H1 (cell line): ENCODE measurements around the gene ARHGEF26. TPM values are rescaled to one million over a fixed set of nuclear protein-coding genes. Genes with fewer than 3 reads are reported as not detected.

Experiments
- CTCF ChIA-PET: fragments of 300-600 bp; sonication (Branson Sonifier 250); formaldehyde crosslinking; loops from one replicate; lab custom pipeline; 2021; ENCODE audit not compliant: partially characterized antibody; lab: Charles Lee
- POLR2A ChIA-PET: fragments of 300-600 bp; sonication (Branson Sonifier 250); formaldehyde crosslinking; loops from one replicate; lab custom pipeline; 2021; ENCODE audit warnings: inconsistent platforms; ENCODE audit not compliant: partially characterized antibody; lab: Charles Lee
- DNase-seq, 2 experiments: peaks; one replicate each; pipeline versions ENCODE4 v3.0.0 to v3.0.0-alpha.2; 2010 to 2022; ENCODE audit warnings: low spot score in 2 of 2, low read depth in 1 of 2, mixed read lengths in 1 of 2
- FAIRE-seq: peaks from 2 replicates; lab custom pipeline; 2011; peaks lifted over from hg19 to GRCh38; lab: Jason Lieb, UNC
- H2AFZ ChIP-seq: 2 replicates; pipeline ENCODE4 v1.8.1; 2012; ENCODE audit warnings: low read length, inconsistent platforms
- H2AK5ac ChIP-seq: 2 replicates; pipeline ENCODE4 v1.6.1; 2013; ENCODE audit warnings: low read depth, low read length
- H2BK120ac ChIP-seq: replicated peaks from 2 replicates; pipeline ENCODE3; 2013; ENCODE audit warnings: low read depth, low read length, inconsistent platforms
- H2BK12ac ChIP-seq: 2 replicates; pipeline ENCODE4 v1.6.1; 2013; ENCODE audit warnings: low read depth, low read length
- H2BK15ac ChIP-seq: 2 replicates; pipeline ENCODE4 v1.6.1; 2013; ENCODE audit warnings: low read length
- H2BK20ac ChIP-seq: 2 replicates; pipeline ENCODE4 v1.6.1; 2013; ENCODE audit warnings: low read length
- H2BK5ac ChIP-seq: 2 replicates; pipeline ENCODE4 v1.6.1; 2013; ENCODE audit warnings: low read depth, low read length
- H3K14ac ChIP-seq: 2 replicates; pipeline ENCODE4 v1.6.1; 2013; ENCODE audit warnings: inconsistent platforms; ENCODE audit not compliant: insufficient read length
- H3K18ac ChIP-seq: 2 replicates; pipeline ENCODE4 v1.6.1; 2013; ENCODE audit warnings: low read length; ENCODE audit errors: extremely low read depth
- H3K23ac ChIP-seq: 2 replicates; pipeline ENCODE4 v1.6.1; 2013; ENCODE audit warnings: inconsistent platforms; ENCODE audit not compliant: insufficient read length
- H3K23me2 ChIP-seq: 2 replicates; pipeline ENCODE4 v1.6.1; 2013; ENCODE audit warnings: low read depth, low read length
- H3K27ac ChIP-seq: 2 replicates; pipeline ENCODE4 v1.6.1; 2011; ENCODE audit warnings: low read depth, low read length, inconsistent platforms
- H3K27me3 ChIP-seq, 4 experiments: replicated peaks in 1 of 4; 1 replicate in 1 of 4; 2 replicates in 3 of 4; pipeline versions ENCODE4 v1.6.1 to v1.8.1; 2011 to 2013; ENCODE audit warnings: low read length in 3 of 4, mild to moderate bottlenecking in 3 of 4, inconsistent platforms in 2 of 4, mixed read lengths in 2 of 4, moderate library complexity in 1 of 4; ENCODE audit not compliant: control insufficient read depth in 3 of 4, insufficient read depth in 3 of 4; ENCODE audit errors: extremely low read depth in 1 of 4
- H3K36me3 ChIP-seq, 4 experiments: 2 replicates each; pipeline versions ENCODE4 v1.6.1 to v1.8.1; 2011 to 2013; ENCODE audit warnings: mild to moderate bottlenecking in 4 of 4, low read length in 3 of 4, moderate library complexity in 2 of 4, control low read depth in 1 of 4, inconsistent platforms in 1 of 4; ENCODE audit not compliant: insufficient read depth in 4 of 4, control insufficient read depth in 2 of 4
- H3K4ac ChIP-seq: replicated peaks from 2 replicates; pipeline ENCODE3; 2013; ENCODE audit warnings: low read length, low read depth, mixed read lengths, inconsistent platforms; ENCODE audit not compliant: insufficient read length
- H3K4me1 ChIP-seq, 4 experiments: replicated peaks in 1 of 4; 1 replicate in 1 of 4; 2 replicates in 3 of 4; pipeline versions ENCODE4 v1.6.1 to v1.8.1; 2011 to 2013; ENCODE audit warnings: low read length in 3 of 4, inconsistent platforms in 2 of 4, mixed read lengths in 1 of 4; ENCODE audit not compliant: insufficient read depth in 4 of 4, control insufficient read depth in 3 of 4
- H3K4me2 ChIP-seq, 2 experiments: 2 replicates each; pipeline versions ENCODE4 v1.6.1 to v1.8.1; 2011 to 2013; ENCODE audit warnings: low read depth in 2 of 2, low read length in 2 of 2, control low read depth in 1 of 2, inconsistent platforms in 1 of 2, mild to moderate bottlenecking in 1 of 2; ENCODE audit not compliant: insufficient read depth in 1 of 2
- H3K4me3 ChIP-seq, 4 experiments: fragments of 200-600, 300-600 bp in 1 of 4; sonication (generic), shearing (Covaris generic), sonication (Bioruptor Twin) in 1 of 4; 2 replicates each; pipeline versions ENCODE4 v1.5.1 to v1.8.1; 2011 to 2016; ENCODE audit warnings: low read length in 4 of 4, low read depth in 3 of 4, control low read depth in 2 of 4, inconsistent platforms in 2 of 4, mild to moderate bottlenecking in 2 of 4, mixed read lengths in 1 of 4, moderate library complexity in 1 of 4; ENCODE audit not compliant: insufficient read depth in 2 of 4; ENCODE audit errors: extremely low read depth in 1 of 4
- H3K56ac ChIP-seq: replicated peaks from 2 replicates; pipeline ENCODE3; 2013; ENCODE audit warnings: low read depth, mild to moderate bottlenecking, mixed read lengths, low read length, inconsistent platforms; ENCODE audit not compliant: insufficient read length
- H3K79me1 ChIP-seq: 2 replicates; pipeline ENCODE4 v1.6.1; 2013; ENCODE audit warnings: low read depth, low read length, control low read depth
- H3K79me2 ChIP-seq, 2 experiments: 2 replicates each; pipeline versions ENCODE4 v1.6.1 to v1.8.1; 2012 to 2013; ENCODE audit warnings: low read length in 2 of 2, mild to moderate bottlenecking in 2 of 2, inconsistent platforms in 1 of 2; ENCODE audit not compliant: insufficient read depth in 2 of 2, control insufficient read depth in 1 of 2
- H3K9ac ChIP-seq, 4 experiments: replicated peaks in 1 of 4; 1 replicate in 1 of 4; 2 replicates in 3 of 4; pipeline versions ENCODE4 v1.6.1 to v1.8.1; 2011 to 2013; ENCODE audit warnings: low read depth in 3 of 4, low read length in 3 of 4, control low read depth in 2 of 4, mild to moderate bottlenecking in 2 of 4, moderate library complexity in 2 of 4, inconsistent platforms in 1 of 4; ENCODE audit errors: extremely low read depth in 1 of 4
- H3K9me3 ChIP-seq, 2 experiments: 2 replicates each; pipeline versions ENCODE4 v1.6.1 to v1.8.1; 2012 to 2013; ENCODE audit warnings: mild to moderate bottlenecking in 2 of 2, moderate library complexity in 2 of 2, control low read depth in 1 of 2, inconsistent platforms in 1 of 2, low read depth in 1 of 2, low read length in 1 of 2, mixed read lengths in 1 of 2; ENCODE audit not compliant: insufficient read depth in 2 of 2
- H4K20me1 ChIP-seq, 2 experiments: replicated peaks in 1 of 2; 2 replicates each; pipeline versions ENCODE3 to v1.8.1; 2011 to 2013; ENCODE audit warnings: inconsistent platforms in 2 of 2, low read length in 2 of 2, mild to moderate bottlenecking in 1 of 2; ENCODE audit not compliant: insufficient read depth in 2 of 2, control insufficient read depth in 1 of 2
- H4K5ac ChIP-seq: 2 replicates; pipeline ENCODE4 v1.6.1; 2013; ENCODE audit warnings: low read length, low read depth, mixed read lengths, inconsistent platforms; ENCODE audit not compliant: insufficient read length
- H4K8ac ChIP-seq: 2 replicates; pipeline ENCODE4 v1.8.0; 2013; ENCODE audit warnings: mild to moderate bottlenecking, moderate library complexity, low read length, inconsistent platforms; ENCODE audit not compliant: insufficient read depth; ENCODE audit errors: extremely low read depth
- H4K91ac ChIP-seq: replicated peaks from 2 replicates; pipeline ENCODE3; 2013; ENCODE audit warnings: low read length, mixed read lengths, inconsistent platforms; ENCODE audit not compliant: insufficient read length
- ASH2L ChIP-seq: fragments of 200-600, 300-600 bp; sonication (generic); IDR thresholded peaks from one replicate; pipeline ENCODE4 v1.7.1; 2017; ENCODE audit warnings: low read length
- BRCA1 ChIP-seq: IDR thresholded peaks from 2 replicates; pipeline ENCODE4 v1.6.1; 2012; ENCODE audit warnings: low read depth, low read length, improper control_type of control experiment
- CREB1 ChIP-seq: IDR thresholded peaks from 2 replicates; pipeline ENCODE4 v1.6.1; 2012; ENCODE audit warnings: inconsistent platforms
- CTBP2 ChIP-seq: IDR thresholded peaks from 2 replicates; pipeline ENCODE4 v1.7.0; 2011; ENCODE audit warnings: borderline replicate concordance, mild to moderate bottlenecking, moderate library complexity, mixed read lengths, low read length; ENCODE audit not compliant: insufficient read depth, insufficient read length
- EP300 ChIP-seq, 2 experiments: IDR thresholded peaks; 1 replicate in 1 of 2; 2 replicates in 1 of 2; pipeline ENCODE4 v1.6.1; 2011 to 2012; ENCODE audit warnings: low read depth in 2 of 2, low read length in 2 of 2, mild to moderate bottlenecking in 2 of 2, borderline replicate concordance in 1 of 2, inconsistent platforms in 1 of 2, moderate library complexity in 1 of 2
- HDAC6 ChIP-seq: IDR thresholded peaks from one replicate; pipeline ENCODE4 v1.7.1; 2012; ENCODE audit warnings: low read depth, mild to moderate bottlenecking, inconsistent platforms, low read length, moderate library complexity
- JUN ChIP-seq: IDR thresholded peaks from 2 replicates; pipeline ENCODE4 v1.6.1; 2011; ENCODE audit warnings: low read depth, mild to moderate bottlenecking, improper control_type of control experiment, low read length
- KDM1A ChIP-seq: fragments of 200-600, 300-600 bp; sonication (generic); IDR thresholded peaks from 2 replicates; pipeline ENCODE4 v1.7.1; 2016; ENCODE audit warnings: mild to moderate bottlenecking, low read length, borderline replicate concordance
- MAX ChIP-seq: IDR thresholded peaks from 2 replicates; pipeline ENCODE4 v1.6.1; 2012; ENCODE audit warnings: inconsistent platforms
- NANOG ChIP-seq: IDR thresholded peaks from 2 replicates; pipeline ENCODE4 v1.6.1; 2011; ENCODE audit warnings: low read length, low read depth, mild to moderate bottlenecking, inconsistent platforms; ENCODE audit not compliant: insufficient read depth, poor library complexity, severe bottlenecking
- NRF1 ChIP-seq: IDR thresholded peaks from 2 replicates; pipeline ENCODE4 v1.6.1; 2011; ENCODE audit warnings: mild to moderate bottlenecking, low read depth, low read length, improper control_type of control experiment
- RBBP5 ChIP-seq: IDR thresholded peaks from 2 replicates; pipeline ENCODE4 v1.7.1; 2012; ENCODE audit warnings: low read depth, mild to moderate bottlenecking, inconsistent platforms, low read length, moderate library complexity, borderline replicate concordance
- SIRT6 ChIP-seq: IDR thresholded peaks from one replicate; pipeline ENCODE4 v1.7.1; 2012; ENCODE audit warnings: low read length, inconsistent platforms
- SP1 ChIP-seq: IDR thresholded peaks from 2 replicates; pipeline ENCODE4 v1.6.1; 2011; ENCODE audit warnings: low read depth, low read length
- WGBS, 2 experiments: shearing (Covaris generic) in 1 of 2; methylation state at CpG; one replicate each; pipeline versions ENCODE4 v1.1.6 to v1.1.7; 2013 to 2015; ENCODE audit warnings: low lambda C conversion rate in 2 of 2, mixed read lengths in 2 of 2, inconsistent platforms in 1 of 2, low coverage in 1 of 2, missing lambda C conversion rate in 1 of 2; ENCODE audit not compliant: insufficient replicate concordance in 2 of 2, insufficient coverage in 1 of 2, insufficient read length in 1 of 2; ENCODE audit errors: extremely low coverage in 1 of 2, missing lambda C conversion rate in 1 of 2; 5-methylcytosine and 5-hydroxymethylcytosine counted together
- polyA plus RNA-seq, 7 experiments: library from polyadenylated mRNA; depleted of rRNA in 3 of 7; stranded (reverse) in 5 of 7; unstranded in 2 of 7; fragments of >200 nt in 5 of 7; fragments of 200-250 nt in 2 of 7; gene quantifications; 1 replicate in 5 of 7; 2 replicates in 1 of 7; 4 replicates in 1 of 7; pipeline versions ENCODE4 v1.2.1 to v1.2.3, GENCODE V29; 2011 to 2013; ENCODE audit warnings: missing spikeins in 2 of 7, mixed read lengths in 2 of 7
- total RNA-seq: library from RNA; stranded (reverse); fragmentation: NEBNext Ultra II Directional; extraction: Animal tissue kit (Norgen Biotek cat#: 25700); gene quantifications from 2 replicates; pipeline ENCODE4 v1.2.1, GENCODE V29; 2021

Gene ARHGEF26
- total and polyA plus RNA-seq, 2 of the 8 experiments (the other 6 are each of a cell fraction or from before 2014, with no cell fraction given) = 3.1 to 15.6 TPM

DNA sequence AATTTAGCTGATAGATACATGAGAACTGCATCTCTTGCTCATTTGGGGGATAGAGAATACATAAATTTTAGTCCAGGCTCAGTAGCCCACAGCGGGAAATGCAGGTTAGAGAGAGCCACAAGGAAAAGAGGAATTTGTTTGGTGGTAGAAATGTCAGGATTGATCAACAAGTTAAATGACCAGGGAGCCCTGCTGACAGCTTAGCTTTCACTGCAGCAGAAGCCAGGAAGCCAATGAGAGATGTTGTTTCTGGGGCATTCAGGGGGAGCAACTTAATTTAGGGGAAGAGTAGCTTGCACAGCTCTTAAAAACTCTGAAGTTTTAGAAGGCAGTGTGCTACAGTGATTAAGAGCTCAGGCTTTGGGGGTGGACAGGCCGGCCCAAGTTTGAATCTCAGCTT is 22.7 kb downstream of the ARHGEF26 start:
- FAIRE-seq (no peak), DNase-seq (no peak)
- no peak overlapping the region for H3K14ac ChIP-seq
- H4K20me1 ChIP-seq = peaks cover under 1 to 3% of the 10 kb centered on the region in 2 experiments
- no peak overlapping the region for H3K4ac ChIP-seq
- no peak overlapping the region for H3K4me3 ChIP-seq
- H4K91ac ChIP-seq = no peak overlapping the region
- H3K79me2 ChIP-seq = no peaks in the 10 kb centered on the region; a peak in 1 of 4 replicates
- no peak overlapping the region for H2BK15ac ChIP-seq
- peaks cover 2% of the 10 kb centered on the region; the same call in 1 of the 2 replicates for H3K79me1 ChIP-seq
- H2AFZ ChIP-seq = no peak overlapping the region
- H3K4me1 ChIP-seq = peaks cover 0 to 12% (median 6%) of the 10 kb centered on the region in 4 experiments; a peak in 4 of 7 replicates
- no peak overlapping the region for H3K18ac ChIP-seq
- 65% methylated on average over 2 of the region's 2 CpGs; no CpG with 5 or more reads in 1 of the 2 experiments for WGBS, 2 experiments
- no peak overlapping the region for H2AK5ac ChIP-seq
- H3K9me3 ChIP-seq = no peaks in the 10 kb centered on the region
- no peak overlapping the region for H2BK12ac ChIP-seq
- H3K4me2 ChIP-seq = no peak overlapping the region
- H2BK20ac ChIP-seq = no peak overlapping the region
- H3K56ac ChIP-seq = no peak overlapping the region
- peaks cover 0 to 1% (median 0%) of the 10 kb centered on the region in 4 experiments; a peak in 1 of 7 replicates for H3K27me3 ChIP-seq
- H3K23me2 ChIP-seq = no peaks in the 10 kb centered on the region
- no peak overlapping the region for H4K8ac ChIP-seq
- CTCF ChIA-PET = interaction anchor here (1.1 to 2.2 kb wide), 6 partner anchors 19 to 112 kb away, joined by 3 to 5 read pairs (median 3); no protein-coding TSS in a partner anchor
- no peak overlapping the region for H2BK120ac ChIP-seq
- H3K9ac ChIP-seq = no peak overlapping the region
- POLR2A ChIA-PET = no interaction called here
- H3K23ac ChIP-seq = no peak overlapping the region
- no peak overlapping the region for H4K5ac ChIP-seq
- H2BK5ac ChIP-seq = no peak overlapping the region
- no peak overlapping the region for H3K27ac ChIP-seq
- H3K36me3 ChIP-seq = no peaks in the 10 kb centered on the region
- TF ChIP-seq NRF1 = no peak
- TF ChIP-seq MAX = no peak
- TF ChIP-seq HDAC6 = no peak
- no peak for TF ChIP-seq CREB1
- TF ChIP-seq NANOG = no peak
- no peak for TF ChIP-seq SIRT6
- TF ChIP-seq ASH2L = no peak
- no peak for TF ChIP-seq RBBP5
- TF ChIP-seq SP1 = no peak
- TF ChIP-seq JUN = no peak
- TF ChIP-seq BRCA1 = no peak
- no peak for TF ChIP-seq EP300 (IDR thresholded peaks at IDR 0.05; ENCODE audit: borderline replicate concordance in 1 of 2, low read depth in 2 of 2, low read length in 2 of 2)
- no peak for TF ChIP-seq CTBP2
- TF ChIP-seq KDM1A = no peak
